OCI-LY3 (cell line): Measurements from ENCODE around the gene F5.

Source experiments
- EZH2phosphoT487 ChIP-seq: fragments of 200-600 bp; shearing (Covaris generic); IDR thresholded peaks from 2 replicates; pipeline ENCODE4 v1.6.1; 2018; ENCODE audit warnings: antibody characterized with exemption, mixed run types, low read depth
- TF ChIP-seq, protein P1 (sequence below): fragments of 200-600, 300-600 bp; sonication (generic); IDR thresholded peaks from 2 replicates; pipeline ENCODE4 v1.5.1; 2014; ENCODE audit warnings: antibody characterized with exemption, low read length, low read depth

DNA sequence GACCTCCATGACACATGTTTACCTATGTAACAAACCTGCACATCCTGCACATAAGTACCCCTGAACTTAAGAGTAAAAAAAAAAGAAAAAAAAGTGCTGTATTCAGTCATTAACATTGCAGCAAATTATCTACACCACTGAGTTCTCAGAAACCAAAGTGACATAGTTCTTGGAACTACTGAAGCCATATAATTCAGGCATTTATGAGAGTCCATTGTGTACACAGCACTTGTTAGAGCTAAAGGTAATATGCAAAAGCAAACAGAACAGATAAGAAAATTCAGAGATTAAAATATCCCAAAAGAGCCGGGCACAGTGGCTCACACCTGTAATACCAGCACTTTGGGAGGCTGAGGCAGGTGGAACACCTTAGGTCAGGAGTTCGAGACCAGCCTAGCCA, 38.0 kb downstream of the F5 start:
- TF ChIP-seq, protein P1, sequence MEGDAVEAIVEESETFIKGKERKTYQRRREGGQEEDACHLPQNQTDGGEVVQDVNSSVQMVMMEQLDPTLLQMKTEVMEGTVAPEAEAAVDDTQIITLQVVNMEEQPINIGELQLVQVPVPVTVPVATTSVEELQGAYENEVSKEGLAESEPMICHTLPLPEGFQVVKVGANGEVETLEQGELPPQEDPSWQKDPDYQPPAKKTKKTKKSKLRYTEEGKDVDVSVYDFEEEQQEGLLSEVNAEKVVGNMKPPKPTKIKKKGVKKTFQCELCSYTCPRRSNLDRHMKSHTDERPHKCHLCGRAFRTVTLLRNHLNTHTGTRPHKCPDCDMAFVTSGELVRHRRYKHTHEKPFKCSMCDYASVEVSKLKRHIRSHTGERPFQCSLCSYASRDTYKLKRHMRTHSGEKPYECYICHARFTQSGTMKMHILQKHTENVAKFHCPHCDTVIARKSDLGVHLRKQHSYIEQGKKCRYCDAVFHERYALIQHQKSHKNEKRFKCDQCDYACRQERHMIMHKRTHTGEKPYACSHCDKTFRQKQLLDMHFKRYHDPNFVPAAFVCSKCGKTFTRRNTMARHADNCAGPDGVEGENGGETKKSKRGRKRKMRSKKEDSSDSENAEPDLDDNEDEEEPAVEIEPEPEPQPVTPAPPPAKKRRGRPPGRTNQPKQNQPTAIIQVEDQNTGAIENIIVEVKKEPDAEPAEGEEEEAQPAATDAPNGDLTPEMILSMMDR, result no peak
- no peak for TF ChIP-seq EZH2phosphoT487
